ENCODE results near the gene LMNTD1.

DNA sequence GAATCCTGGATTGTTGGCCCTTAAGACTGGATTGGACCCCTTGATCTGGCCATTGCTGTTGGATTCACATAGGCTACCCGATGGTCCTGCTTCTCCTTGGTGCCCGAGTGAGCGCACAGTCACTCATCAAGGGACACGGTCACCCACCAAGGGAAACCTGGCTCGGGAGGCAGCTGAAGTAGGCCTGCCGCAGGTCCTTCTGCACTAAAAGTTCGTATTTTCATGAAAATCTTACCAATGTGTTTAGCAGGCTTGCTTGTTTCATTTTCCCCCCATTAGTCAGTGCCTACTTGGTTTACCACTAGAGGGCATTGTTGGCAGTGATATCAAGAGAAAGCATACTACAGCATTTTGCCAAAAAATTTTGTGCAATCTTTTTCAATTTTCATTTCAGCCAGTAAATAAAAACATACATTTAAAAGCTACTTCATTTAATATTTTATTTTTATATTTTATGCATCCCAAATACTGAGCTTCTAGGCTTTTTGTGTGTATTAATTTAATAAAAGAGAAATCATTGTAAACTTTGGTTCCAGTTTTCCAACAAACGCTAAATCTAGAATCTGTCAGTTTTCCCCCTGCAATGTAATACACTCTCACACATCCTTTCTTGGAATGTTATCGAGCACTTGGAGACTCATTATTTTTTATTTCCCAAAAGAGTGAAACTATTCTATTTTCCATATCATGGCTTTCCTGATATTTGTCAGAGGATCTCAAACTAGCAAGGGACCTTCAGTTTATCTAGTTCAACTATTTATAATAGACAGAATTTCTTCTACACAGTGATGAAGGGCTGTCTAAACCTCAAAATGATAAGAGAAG is 116.7 kb downstream of the LMNTD1 start:
- TF ChIP-seq EZH2phosphoT487 (IDR thresholded peaks at IDR 0.05; ENCODE audit: unreplicated experiment) (no peak), JUNB (IDR thresholded peaks at IDR 0.05; ENCODE audit: unreplicated experiment) (no peak), REST (IDR thresholded peaks at IDR 0.05; ENCODE audit: unreplicated experiment) (no peak), POLR2AphosphoS5 (IDR thresholded peaks at IDR 0.05; ENCODE audit: low read depth) (no peak), EZH2 (IDR thresholded peaks at IDR 0.05; ENCODE audit: low read depth, unreplicated experiment) (no peak), STAT1 (IDR thresholded peaks at IDR 0.05; ENCODE audit: unreplicated experiment) (no peak), CREB1 (CRISPR knock-in tag; IDR thresholded peaks at IDR 0.05; ENCODE audit: low read depth) (no peak), NANOG (IDR thresholded peaks at IDR 0.05; ENCODE audit: borderline replicate concordance) (no peak)
- TF ChIP-seq, protein P1, sequence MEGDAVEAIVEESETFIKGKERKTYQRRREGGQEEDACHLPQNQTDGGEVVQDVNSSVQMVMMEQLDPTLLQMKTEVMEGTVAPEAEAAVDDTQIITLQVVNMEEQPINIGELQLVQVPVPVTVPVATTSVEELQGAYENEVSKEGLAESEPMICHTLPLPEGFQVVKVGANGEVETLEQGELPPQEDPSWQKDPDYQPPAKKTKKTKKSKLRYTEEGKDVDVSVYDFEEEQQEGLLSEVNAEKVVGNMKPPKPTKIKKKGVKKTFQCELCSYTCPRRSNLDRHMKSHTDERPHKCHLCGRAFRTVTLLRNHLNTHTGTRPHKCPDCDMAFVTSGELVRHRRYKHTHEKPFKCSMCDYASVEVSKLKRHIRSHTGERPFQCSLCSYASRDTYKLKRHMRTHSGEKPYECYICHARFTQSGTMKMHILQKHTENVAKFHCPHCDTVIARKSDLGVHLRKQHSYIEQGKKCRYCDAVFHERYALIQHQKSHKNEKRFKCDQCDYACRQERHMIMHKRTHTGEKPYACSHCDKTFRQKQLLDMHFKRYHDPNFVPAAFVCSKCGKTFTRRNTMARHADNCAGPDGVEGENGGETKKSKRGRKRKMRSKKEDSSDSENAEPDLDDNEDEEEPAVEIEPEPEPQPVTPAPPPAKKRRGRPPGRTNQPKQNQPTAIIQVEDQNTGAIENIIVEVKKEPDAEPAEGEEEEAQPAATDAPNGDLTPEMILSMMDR (conservative IDR thresholded peaks at IDR 0.05; ENCODE audit: low read depth in 2 of 2), result peak; percentile 83 to 87

Data from GM23338 (cell line).